ENCODE data around the gene SLFN13.

GRCh38 chr17:35429702-35430101, 18.9 kb downstream of the SLFN13 start:
- TF ChIP-seq EZH2phosphoT487 (IDR thresholded peaks at IDR 0.05; ENCODE audit: borderline replicate concordance, low read depth, low read length) (no peak), CTCF (conservative IDR thresholded peaks at IDR 0.05; ENCODE audit: low read length) (no peak)
